Measurements from ENCODE around the gene SUPT7L. TPM values are rescaled to one million over a fixed set of nuclear protein-coding genes. Genes with fewer than 3 reads are reported as not detected.

SUPT7L gene
- total and polyA plus RNA-seq, 2 of the 13 experiments (the other 11 are each of a cell fraction or from before 2014, with no cell fraction given): 32.9 to 77.5 TPM

DNA sequence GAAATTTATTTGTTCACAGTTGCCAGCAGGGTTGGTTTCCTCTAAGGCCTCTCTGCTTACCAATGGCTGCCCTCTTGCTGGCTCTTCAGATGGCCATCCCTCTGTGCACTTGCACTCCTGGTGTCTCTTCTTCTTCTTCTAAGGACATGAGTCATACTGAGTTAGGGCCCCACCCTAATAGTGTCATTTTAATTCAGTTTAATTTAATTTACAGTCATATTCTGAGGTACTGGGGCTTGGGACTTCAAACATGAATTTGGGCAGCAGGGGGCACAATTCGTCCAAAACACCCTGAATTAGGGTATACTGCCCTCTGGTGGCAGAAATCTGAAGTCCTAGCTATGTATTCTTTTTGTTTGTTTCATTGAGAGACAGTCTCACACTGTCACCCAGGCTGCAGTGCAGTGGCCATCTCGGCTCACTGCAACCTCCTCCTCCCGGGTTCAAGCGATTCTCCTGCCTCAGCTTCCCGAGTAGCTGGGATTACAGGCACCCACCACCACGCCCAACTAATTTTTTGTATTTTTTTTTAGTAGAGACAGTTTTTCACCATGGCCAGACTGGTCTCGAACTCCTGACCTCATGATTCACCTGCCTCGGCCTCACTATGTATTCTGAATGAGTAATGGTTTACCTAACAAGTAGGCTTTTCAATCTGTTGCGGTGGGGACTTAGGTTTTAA, 20.1 kb upstream of the SUPT7L start (continued):
- TF ChIP-seq SIX4 (CRISPR knock-in tag; IDR thresholded peaks at IDR 0.05) (no peak), ZNF660 (CRISPR knock-in tag; IDR thresholded peaks at IDR 0.05; ENCODE audit: borderline replicate concordance, low read depth) (no peak), MEIS2 (CRISPR knock-in tag; IDR thresholded peaks at IDR 0.05) (no peak), NCOA5 (CRISPR knock-in tag; IDR thresholded peaks at IDR 0.05) (no peak), ZNF224 (CRISPR knock-in tag; IDR thresholded peaks at IDR 0.05) (no peak), ZNF432 (CRISPR knock-in tag; IDR thresholded peaks at IDR 0.05; ENCODE audit: borderline replicate concordance) (no peak), NR3C1 (CRISPR knock-in tag; IDR thresholded peaks at IDR 0.05) (no peak), JDP2 (CRISPR knock-in tag; IDR thresholded peaks at IDR 0.05; ENCODE audit: borderline replicate concordance) (no peak), ZNF251 (CRISPR knock-in tag; IDR thresholded peaks at IDR 0.05) (no peak), ZNF430 (CRISPR knock-in tag; IDR thresholded peaks at IDR 0.05) (no peak), EZH2 (conservative IDR thresholded peaks at IDR 0.05; ENCODE audit: low read depth, low read length) (no peak), CAMTA2 (CRISPR knock-in tag; IDR thresholded peaks at IDR 0.05; ENCODE audit: borderline replicate concordance) (no peak), ZNF547 (CRISPR knock-in tag; IDR thresholded peaks at IDR 0.05) (no peak), ZNF75D (CRISPR knock-in tag; IDR thresholded peaks at IDR 0.05; ENCODE audit: borderline replicate concordance) (no peak), GTF2F1 (IDR thresholded peaks at IDR 0.05; ENCODE audit: low read length) (no peak), TMF1 (CRISPR knock-in tag; IDR thresholded peaks at IDR 0.05; ENCODE audit: low read depth) (no peak), RXRB (CRISPR knock-in tag; IDR thresholded peaks at IDR 0.05; ENCODE audit: borderline replicate concordance) (peak; percentile 49; the same call in 1 of the 2 replicates), GZF1 (CRISPR knock-in tag; IDR thresholded peaks at IDR 0.05) (no peak), POLR2AphosphoS5 (IDR thresholded peaks at IDR 0.05; ENCODE audit: low read depth, low read length) (no peak), NONO (IDR thresholded peaks at IDR 0.05) (no peak), NONO (CRISPR knock-in tag; conservative IDR thresholded peaks at IDR 0.05) (peak; percentile 48; the same call in 1 of the 2 replicates), ESRRA (CRISPR knock-in tag; IDR thresholded peaks at IDR 0.05; ENCODE audit: low read depth) (no peak; the same call in 1 of the 2 replicates), CCDC6 (CRISPR knock-in tag; IDR thresholded peaks at IDR 0.05) (no peak)
- TF ChIP-seq, protein P1, sequence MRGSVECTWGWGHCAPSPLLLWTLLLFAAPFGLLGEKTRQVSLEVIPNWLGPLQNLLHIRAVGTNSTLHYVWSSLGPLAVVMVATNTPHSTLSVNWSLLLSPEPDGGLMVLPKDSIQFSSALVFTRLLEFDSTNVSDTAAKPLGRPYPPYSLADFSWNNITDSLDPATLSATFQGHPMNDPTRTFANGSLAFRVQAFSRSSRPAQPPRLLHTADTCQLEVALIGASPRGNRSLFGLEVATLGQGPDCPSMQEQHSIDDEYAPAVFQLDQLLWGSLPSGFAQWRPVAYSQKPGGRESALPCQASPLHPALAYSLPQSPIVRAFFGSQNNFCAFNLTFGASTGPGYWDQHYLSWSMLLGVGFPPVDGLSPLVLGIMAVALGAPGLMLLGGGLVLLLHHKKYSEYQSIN (CRISPR knock-in tag; IDR thresholded peaks at IDR 0.05; ENCODE audit: borderline replicate concordance): no peak
- TF ChIP-seq, protein P2, sequence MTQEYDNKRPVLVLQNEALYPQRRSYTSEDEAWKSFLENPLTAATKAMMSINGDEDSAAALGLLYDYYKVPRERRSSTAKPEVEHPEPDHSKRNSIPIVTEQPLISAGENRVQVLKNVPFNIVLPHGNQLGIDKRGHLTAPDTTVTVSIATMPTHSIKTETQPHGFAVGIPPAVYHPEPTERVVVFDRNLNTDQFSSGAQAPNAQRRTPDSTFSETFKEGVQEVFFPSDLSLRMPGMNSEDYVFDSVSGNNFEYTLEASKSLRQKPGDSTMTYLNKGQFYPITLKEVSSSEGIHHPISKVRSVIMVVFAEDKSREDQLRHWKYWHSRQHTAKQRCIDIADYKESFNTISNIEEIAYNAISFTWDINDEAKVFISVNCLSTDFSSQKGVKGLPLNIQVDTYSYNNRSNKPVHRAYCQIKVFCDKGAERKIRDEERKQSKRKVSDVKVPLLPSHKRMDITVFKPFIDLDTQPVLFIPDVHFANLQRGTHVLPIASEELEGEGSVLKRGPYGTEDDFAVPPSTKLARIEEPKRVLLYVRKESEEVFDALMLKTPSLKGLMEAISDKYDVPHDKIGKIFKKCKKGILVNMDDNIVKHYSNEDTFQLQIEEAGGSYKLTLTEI (CRISPR knock-in tag; conservative IDR thresholded peaks at IDR 0.05): no peak
- TF ChIP-seq, protein P3, sequence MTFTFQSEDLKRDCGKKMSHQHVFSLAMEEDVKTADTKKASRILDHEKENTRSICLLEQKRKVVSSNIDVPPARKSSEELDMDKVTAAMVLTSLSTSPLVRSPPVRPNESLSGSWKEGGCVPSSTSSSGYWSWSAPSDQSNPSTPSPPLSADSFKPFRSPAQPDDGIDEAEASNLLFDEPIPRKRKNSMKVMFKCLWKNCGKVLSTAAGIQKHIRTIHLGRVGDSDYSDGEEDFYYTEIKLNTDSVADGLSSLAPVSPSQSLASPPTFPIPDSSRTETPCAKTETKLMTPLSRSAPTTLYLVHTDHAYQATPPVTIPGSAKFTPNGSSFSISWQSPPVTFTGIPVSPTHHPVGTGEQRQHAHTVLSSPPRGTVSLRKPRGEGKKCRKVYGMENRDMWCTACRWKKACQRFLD (CRISPR knock-in tag; IDR thresholded peaks at IDR 0.05; ENCODE audit: borderline replicate concordance): no peak
- TF ChIP-seq, protein P4, sequence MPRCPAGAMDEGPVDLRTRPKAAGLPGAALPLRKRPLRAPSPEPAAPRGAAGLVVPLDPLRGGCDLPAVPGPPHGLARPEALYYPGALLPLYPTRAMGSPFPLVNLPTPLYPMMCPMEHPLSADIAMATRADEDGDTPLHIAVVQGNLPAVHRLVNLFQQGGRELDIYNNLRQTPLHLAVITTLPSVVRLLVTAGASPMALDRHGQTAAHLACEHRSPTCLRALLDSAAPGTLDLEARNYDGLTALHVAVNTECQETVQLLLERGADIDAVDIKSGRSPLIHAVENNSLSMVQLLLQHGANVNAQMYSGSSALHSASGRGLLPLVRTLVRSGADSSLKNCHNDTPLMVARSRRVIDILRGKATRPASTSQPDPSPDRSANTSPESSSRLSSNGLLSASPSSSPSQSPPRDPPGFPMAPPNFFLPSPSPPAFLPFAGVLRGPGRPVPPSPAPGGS (CRISPR knock-in tag; IDR thresholded peaks at IDR 0.05): no peak
